Activated T-helper 1 cell treated with anti-CD3 and anti-CD28 coated beads, Interleukin-12 subunit alpha, Interleukin-12 subunit beta, Interleukin-2, Interleukin-4 antibody, amounts not matched to agents 30 ng/mL and 10 ng/mL and 1 ng/mL, durations not matched to agents 14 hours and 24 hours and 36 hours (primary cell): ENCODE results near the gene CDKAL1. TPM values are rescaled to one million over a fixed set of nuclear protein-coding genes. Genes with fewer than 3 reads are reported as not detected.

Experiments
- DNase-seq: peaks from one replicate; pipeline ENCODE4 v3.0.0; 2021; ENCODE audit warnings: low spot score
- H3K27ac Mint-ChIP-seq: one replicate; pipeline ENCODE4 v1.8.0; 2021; ENCODE audit warnings: mild to moderate bottlenecking, mixed read lengths
- H3K27me3 Mint-ChIP-seq: one replicate; pipeline ENCODE4 v1.8.0; 2022; ENCODE audit warnings: mild to moderate bottlenecking, moderate library complexity, mixed read lengths; ENCODE audit not compliant: insufficient read depth
- H3K36me3 Mint-ChIP-seq: one replicate; pipeline ENCODE4 v1.8.0; 2021; ENCODE audit warnings: low read depth, mixed read lengths
- H3K4me1 Mint-ChIP-seq: one replicate; pipeline ENCODE4 v1.8.0; 2021; ENCODE audit warnings: low read depth, mixed read lengths
- H3K4me3 Mint-ChIP-seq: one replicate; pipeline ENCODE4 v1.8.0; 2021; ENCODE audit warnings: mild to moderate bottlenecking, moderate library complexity, mixed read lengths
- H3K9me3 Mint-ChIP-seq: one replicate; pipeline ENCODE4 v1.8.0; 2021; ENCODE audit warnings: mixed read lengths
- intact Hi-C: fragments of 100-400 bp; cut with micrococcal nuclease; formaldehyde crosslinking; loops from one replicate; pipeline ENCODE4 v1.15.1; 2024
- total RNA-seq: library from RNA; stranded (reverse); gene quantifications from 2 replicates; pipeline ENCODE4 v1.2.3, GENCODE V29; 2022

The CDKAL1 gene
- total RNA-seq, 1 donor from 2014 or later, result 32.2 TPM

DNA sequence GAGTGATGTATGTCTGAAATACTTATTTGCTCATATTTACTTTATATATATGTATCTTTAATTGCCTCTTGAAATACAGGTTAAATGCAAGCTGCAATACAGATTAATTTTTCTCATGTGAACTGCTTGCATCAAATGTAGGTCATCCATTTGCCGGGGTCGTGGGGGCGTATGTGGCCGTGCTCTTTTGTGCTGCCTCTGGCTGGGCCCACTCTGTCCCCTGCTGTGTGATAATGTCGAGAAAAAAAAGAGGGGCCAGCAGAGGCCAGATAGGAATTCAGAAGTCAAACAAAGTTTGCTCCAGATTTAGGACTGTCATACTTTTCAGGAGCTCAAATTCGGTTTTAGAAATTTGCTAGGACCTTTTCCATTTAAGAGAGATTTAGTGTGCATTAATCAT is 599.6 kb downstream of the CDKAL1 start:
- intact Hi-C loops, result no loop called here
- no peak overlapping the region for H3K4me3 Mint-ChIP-seq

DNA sequence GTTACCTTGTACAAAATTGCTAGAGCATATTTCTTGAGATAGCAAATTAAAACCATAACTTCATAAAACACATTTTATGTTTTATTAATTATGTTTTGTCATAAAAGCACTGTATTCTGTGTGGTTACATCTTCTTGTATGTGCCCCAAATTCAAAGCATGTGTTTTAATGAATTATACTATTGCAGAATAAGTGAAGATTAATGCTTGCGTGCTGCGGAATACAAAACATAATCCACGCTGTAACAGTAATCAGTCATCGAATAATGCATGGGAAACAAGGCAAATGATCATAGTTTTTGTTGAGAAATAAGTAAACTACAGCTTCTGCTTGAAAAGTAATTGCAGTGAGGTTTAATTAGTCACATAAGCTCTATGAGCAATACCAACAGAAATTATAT is 600.1 kb downstream of the CDKAL1 start:
- Mint-ChIP-seq H3K36me3 (no peaks in the 10 kb centered on the region), H3K9me3 (no peaks in the 10 kb centered on the region), H3K4me1 (no peaks in the 10 kb centered on the region), H3K4me3 (no peak overlapping the region), H3K27me3 (no peaks in the 10 kb centered on the region), H3K27ac (no peak overlapping the region)
- DNase-seq, result no peak
- intact Hi-C loops, result no loop called here

More for the DNA sequence above, 599.6 kb downstream of the CDKAL1 start:
- no peaks in the 10 kb centered on the region for H3K27me3 Mint-ChIP-seq
- no peaks in the 10 kb centered on the region for H3K4me1 Mint-ChIP-seq
- H3K9me3 Mint-ChIP-seq, result no peaks in the 10 kb centered on the region
- no peak for DNase-seq
- H3K27ac Mint-ChIP-seq, result no peak overlapping the region
- no peaks in the 10 kb centered on the region for H3K36me3 Mint-ChIP-seq

DNA sequence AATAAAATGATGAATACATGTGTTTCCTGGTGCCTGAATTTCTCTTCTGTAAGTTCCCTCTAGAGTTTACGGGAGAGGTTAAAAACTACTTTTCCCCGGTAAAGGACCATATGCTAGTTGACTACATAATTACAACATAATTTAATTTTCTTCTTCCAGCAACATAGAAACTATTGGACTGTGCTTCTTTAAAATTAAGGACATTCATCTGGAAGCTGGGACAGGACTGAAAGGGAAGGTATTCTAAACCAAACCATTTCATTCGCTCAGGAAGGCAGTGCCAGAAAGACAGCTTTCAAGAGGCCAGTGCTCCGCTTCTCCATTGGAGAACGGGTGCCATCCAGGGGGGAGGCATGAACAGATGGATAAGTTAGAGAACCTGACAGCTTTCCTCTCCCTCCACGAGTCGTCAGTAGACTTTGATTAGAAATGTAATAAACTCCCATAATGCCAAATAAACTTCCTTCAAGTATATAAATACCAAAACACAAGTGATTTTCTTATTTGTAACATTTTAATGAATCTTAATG is 601.3 kb downstream of the CDKAL1 start:
- no peaks in the 10 kb centered on the region for H3K36me3 Mint-ChIP-seq
- intact Hi-C loops, result no loop called here
- H3K4me3 Mint-ChIP-seq, result no peak overlapping the region
- no peak overlapping the region for H3K27ac Mint-ChIP-seq
- H3K4me1 Mint-ChIP-seq, result no peaks in the 10 kb centered on the region
- no peaks in the 10 kb centered on the region for H3K9me3 Mint-ChIP-seq
- H3K27me3 Mint-ChIP-seq, result no peaks in the 10 kb centered on the region
- DNase-seq, result no peak

DNA sequence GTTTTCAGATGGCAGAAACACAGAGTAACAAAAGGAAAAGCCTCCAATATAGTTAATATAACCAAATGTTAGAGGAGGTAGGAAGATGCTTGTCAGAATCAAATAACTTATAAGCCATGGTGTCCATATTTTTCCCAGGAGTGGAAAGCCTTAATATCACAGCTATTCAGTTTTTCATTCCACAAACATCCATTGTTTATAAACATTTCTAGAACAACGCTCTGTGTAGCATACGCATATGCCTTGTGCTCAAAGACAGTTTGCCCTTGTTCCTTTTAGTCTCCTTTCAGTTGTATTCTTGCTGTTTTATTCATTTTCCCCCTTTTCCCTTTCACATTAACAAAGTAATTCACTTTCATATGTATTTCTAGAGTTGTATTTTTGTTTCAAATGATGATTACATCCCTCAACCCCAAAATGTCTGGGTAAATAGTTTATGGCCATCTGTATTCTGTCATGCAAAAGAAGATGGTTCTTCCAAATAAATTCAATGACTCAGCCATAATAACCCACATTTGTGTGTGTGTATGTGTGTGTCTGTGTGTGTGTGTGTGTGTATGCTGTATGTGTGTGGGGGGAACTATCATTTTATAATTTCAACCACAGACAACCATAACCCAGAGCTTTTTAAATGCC is 603.6 kb downstream of the CDKAL1 start:
- no peak overlapping the region for H3K4me3 Mint-ChIP-seq
- H3K9me3 Mint-ChIP-seq, result no peaks in the 10 kb centered on the region
- no peaks in the 10 kb centered on the region for H3K27me3 Mint-ChIP-seq
- no peak for DNase-seq
- intact Hi-C loops, result no loop called here
- peaks cover 3% of the 10 kb centered on the region for H3K36me3 Mint-ChIP-seq
- H3K27ac Mint-ChIP-seq, result no peak overlapping the region
- H3K4me1 Mint-ChIP-seq, result no peaks in the 10 kb centered on the region

DNA sequence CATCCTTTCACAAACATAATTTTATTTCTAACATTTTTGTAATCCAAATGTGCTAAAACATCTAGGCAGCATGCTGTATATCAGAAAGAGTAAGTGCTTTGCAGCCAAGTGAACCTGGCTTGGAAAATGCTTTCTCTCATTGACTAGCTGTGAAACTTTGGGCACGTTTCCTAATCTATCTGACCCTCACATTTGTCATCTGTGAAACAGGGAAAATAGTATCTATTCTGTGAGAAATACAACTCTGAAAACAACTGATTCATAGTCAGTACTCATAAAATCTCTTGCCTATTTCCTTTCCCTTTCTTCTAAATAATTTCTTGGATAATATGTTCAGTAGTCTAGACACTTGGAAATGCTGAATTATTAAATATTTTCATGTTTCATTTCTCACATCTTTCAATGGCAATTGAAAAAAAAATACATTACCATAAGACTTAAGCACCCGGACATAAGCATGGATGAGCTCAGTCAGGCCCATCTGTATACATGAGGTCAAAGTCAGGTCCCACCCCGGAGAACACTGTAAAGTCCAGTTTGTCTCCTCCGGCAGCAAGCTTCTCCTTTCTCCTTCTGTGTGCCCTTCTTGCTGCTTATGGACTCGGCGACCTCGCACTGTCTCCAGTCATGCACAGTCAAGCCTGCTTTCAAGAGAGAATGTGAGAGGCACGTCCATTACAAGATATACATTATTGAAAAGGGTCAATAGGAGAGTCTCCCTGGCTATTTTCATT is 604.2 kb downstream of the CDKAL1 start:
- no peak for DNase-seq
- Mint-ChIP-seq H3K4me3 (no peak overlapping the region), H3K27me3 (no peaks in the 10 kb centered on the region), H3K4me1 (no peaks in the 10 kb centered on the region), H3K27ac (no peak overlapping the region), H3K9me3 (no peaks in the 10 kb centered on the region), H3K36me3 (peaks cover 3% of the 10 kb centered on the region)
- intact Hi-C loops, result no loop called here

DNA sequence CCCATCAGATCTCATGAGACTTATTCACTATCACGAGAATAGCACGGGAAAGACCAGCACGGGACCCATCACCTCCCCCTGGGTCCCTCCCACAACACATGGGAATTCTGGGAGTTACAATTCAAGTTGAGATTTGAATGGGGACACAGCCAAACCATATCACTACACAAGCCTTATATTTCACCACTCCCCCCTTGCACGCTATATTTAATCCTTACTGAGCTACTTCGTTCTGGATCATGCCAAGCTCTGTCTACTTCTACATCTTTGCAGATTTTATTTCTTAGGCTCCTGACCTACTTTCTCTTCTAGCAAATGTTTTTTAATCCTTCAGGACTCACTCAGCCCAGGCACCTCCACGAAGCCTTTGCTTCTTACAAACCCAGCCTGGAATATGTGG is 606.7 kb downstream of the CDKAL1 start:
- Mint-ChIP-seq H3K27ac (no peak overlapping the region), H3K9me3 (no peaks in the 10 kb centered on the region), H3K4me3 (no peak overlapping the region), H3K36me3 (peaks cover 3% of the 10 kb centered on the region), H3K27me3 (no peaks in the 10 kb centered on the region), H3K4me1 (no peaks in the 10 kb centered on the region)
- intact Hi-C loops, result no loop called here
- DNase-seq, result no peak

DNA sequence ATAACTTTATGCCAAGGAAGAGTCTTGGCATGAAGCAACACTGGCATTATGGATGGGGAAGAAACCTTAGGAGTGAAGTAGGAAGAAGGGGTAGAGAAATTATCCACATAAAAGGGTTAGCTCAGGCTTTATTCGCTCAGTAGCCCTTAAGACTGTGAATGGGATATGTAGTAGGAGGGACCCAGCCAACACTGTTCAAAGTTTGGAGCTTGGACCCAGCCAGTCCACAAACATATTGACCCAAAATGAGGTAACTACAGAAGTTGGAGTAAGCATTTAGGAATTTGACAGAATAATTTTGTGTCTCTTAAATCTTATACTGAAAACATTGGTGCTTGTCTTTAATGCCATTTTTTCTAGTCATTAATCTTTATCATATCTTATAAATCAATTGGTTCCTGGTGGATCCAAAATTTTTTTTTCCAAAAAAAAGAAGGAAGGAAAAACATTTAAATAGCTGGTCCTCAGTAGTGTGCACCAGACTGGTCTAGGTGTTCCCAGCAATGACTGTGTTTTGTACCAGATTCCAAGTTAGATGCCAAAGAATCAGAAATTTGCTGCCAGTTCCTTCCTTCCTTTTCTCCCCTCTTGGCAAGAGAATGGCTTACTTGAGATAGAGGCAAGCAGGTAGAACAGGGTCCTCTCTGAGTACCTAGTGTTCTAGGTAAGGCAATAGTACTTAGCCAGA is 607.5 kb downstream of the CDKAL1 start:
- intact Hi-C loops, result no loop called here
- Mint-ChIP-seq H3K4me1 (no peaks in the 10 kb centered on the region), H3K4me3 (no peak overlapping the region), H3K36me3 (peaks cover 3% of the 10 kb centered on the region), H3K9me3 (no peaks in the 10 kb centered on the region), H3K27ac (no peak overlapping the region), H3K27me3 (no peaks in the 10 kb centered on the region)
- DNase-seq, result no peak

DNA sequence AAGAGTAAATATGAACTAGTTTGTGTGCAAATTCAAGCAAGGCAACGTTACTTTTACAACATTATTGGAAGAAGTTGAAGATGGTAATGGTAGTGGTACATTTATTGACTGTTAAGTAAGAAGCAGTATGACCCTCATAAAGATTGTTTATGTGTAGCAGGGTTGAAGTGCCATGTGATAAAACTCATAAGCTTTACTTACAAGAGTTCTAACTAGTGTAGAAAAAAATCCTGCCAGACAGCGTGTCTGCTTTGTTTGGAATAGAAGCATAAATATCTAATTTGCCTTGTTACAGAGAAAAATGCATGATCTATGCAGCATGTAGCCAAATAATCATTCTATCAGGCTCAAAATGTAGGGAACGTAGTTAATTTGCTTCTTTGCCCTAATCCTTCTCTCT is 608.5 kb downstream of the CDKAL1 start:
- H3K4me3 Mint-ChIP-seq, result no peak overlapping the region
- no peak for DNase-seq
- no peak overlapping the region for H3K27ac Mint-ChIP-seq
- H3K9me3 Mint-ChIP-seq, result no peaks in the 10 kb centered on the region
- no peaks in the 10 kb centered on the region for H3K4me1 Mint-ChIP-seq
- H3K27me3 Mint-ChIP-seq, result no peaks in the 10 kb centered on the region
- peaks cover 3% of the 10 kb centered on the region for H3K36me3 Mint-ChIP-seq
- intact Hi-C loops, result no loop called here

DNA sequence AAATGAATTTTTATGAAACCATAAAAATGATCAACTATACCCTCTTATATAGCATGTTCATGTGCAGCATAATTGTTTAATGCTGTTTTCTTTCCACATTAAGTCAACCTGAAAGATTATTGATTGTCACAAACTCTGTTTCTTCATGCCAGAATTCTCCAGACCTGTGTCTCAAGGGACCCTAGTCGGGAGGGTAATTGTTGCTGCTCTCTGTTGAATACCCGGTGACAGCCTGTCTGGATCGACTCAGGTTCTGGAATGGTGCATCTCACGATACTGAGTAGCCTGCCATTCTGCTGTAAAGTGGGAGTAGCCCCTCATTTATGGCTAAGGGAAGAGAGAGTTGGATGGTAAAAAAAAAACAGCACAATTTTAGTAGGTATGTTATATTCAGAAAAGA is 609.4 kb downstream of the CDKAL1 start:
- Mint-ChIP-seq H3K27me3 (no peaks in the 10 kb centered on the region), H3K4me3 (no peak overlapping the region), H3K4me1 (no peaks in the 10 kb centered on the region), H3K27ac (no peak overlapping the region), H3K9me3 (no peaks in the 10 kb centered on the region), H3K36me3 (peaks cover 3% of the 10 kb centered on the region)
- DNase-seq, result no peak
- intact Hi-C loops, result no loop called here

DNA sequence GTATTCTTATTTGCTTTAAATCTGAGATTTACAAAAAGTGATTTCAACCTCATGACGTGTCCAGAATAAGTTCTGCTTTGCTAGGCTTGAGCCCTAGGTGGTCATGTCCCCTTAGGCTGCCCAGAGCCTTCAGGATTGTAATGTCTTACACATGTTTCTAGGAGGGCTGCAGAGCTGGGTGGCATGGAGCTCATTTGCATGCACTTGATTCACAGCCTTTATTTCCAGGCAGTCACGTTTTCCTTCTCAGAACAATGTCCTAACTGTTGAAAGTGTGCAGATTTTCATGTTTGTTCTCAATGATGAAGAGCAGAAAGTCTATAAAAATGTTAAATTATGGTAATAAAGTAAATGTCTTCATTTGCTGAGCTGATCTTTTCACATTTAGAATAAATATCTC is 610.7 kb downstream of the CDKAL1 start:
- Mint-ChIP-seq H3K27me3 (no peaks in the 10 kb centered on the region), H3K36me3 (peaks cover 3% of the 10 kb centered on the region), H3K27ac (no peak overlapping the region), H3K9me3 (no peaks in the 10 kb centered on the region), H3K4me1 (no peaks in the 10 kb centered on the region), H3K4me3 (no peak overlapping the region)
- no peak for DNase-seq
- intact Hi-C loops, result no loop called here

DNA sequence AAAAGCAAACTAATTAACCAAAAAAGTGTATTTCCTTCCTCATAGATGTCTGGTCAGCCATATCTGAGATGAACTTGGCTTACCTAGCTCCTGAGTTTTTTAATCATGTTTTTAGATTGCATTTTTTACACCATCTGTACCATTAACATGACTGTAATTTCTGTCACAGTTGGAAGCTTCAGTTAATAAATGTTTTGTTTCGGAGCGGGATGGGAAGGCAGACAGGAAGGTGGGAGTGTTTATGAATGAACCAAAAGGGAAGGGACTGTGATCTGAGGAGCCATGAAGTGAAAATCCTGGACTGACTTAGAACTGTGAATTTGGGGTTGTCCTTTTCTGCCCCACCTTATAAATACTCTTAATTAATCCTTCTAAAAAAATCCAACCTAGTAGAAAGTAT is 613.7 kb downstream of the CDKAL1 start:
- intact Hi-C loops, result no loop called here
- no peak for DNase-seq
- no peaks in the 10 kb centered on the region for H3K9me3 Mint-ChIP-seq
- no peak overlapping the region for H3K27ac Mint-ChIP-seq
- no peaks in the 10 kb centered on the region for H3K36me3 Mint-ChIP-seq
- no peaks in the 10 kb centered on the region for H3K27me3 Mint-ChIP-seq
- no peaks in the 10 kb centered on the region for H3K4me1 Mint-ChIP-seq
- no peak overlapping the region for H3K4me3 Mint-ChIP-seq

DNA sequence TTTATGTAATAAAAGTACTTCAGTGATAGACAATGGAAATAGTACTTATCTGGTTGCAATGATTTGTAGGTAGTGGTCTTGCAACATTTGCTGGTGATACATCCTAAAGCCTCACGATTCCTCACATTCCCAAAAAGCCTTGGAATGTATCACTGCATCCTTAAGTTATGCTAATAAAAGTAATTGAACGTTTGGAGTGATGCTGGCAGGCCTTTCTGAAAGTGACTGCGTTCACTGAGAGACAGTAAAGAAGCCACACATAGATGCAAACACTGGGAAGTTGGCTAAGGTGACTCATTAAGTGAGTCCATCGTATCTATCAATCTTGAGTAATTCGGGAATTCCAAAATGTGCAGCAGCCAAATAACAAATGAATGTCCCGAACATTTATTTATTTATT is 615.2 kb downstream of the CDKAL1 start:
- intact Hi-C loops, result no loop called here
- Mint-ChIP-seq H3K27ac (no peak overlapping the region), H3K4me3 (no peak overlapping the region), H3K9me3 (no peaks in the 10 kb centered on the region), H3K36me3 (no peaks in the 10 kb centered on the region), H3K27me3 (no peaks in the 10 kb centered on the region), H3K4me1 (no peaks in the 10 kb centered on the region)
- no peak for DNase-seq

DNA sequence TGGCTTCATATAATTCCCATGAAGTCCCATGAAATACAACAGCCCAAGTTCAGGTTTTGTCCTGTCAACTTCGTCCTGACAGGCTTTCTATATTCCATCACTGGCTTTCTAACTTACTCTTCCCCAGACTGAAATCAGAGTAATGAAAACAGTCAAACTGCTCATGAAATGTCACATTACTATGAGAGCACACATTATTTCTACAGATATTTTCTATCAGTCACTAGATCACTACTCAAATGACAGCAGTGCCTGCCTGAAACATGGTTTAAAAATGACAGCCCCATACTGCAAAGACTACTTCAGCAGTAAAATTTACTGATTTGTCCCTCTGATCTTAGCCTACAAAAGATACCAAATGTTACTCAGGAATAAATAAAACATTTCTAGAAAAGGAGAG is 616.4 kb downstream of the CDKAL1 start:
- H3K36me3 Mint-ChIP-seq, result no peaks in the 10 kb centered on the region
- H3K4me1 Mint-ChIP-seq, result no peaks in the 10 kb centered on the region
- intact Hi-C loops, result no loop called here
- H3K9me3 Mint-ChIP-seq, result no peaks in the 10 kb centered on the region
- no peak overlapping the region for H3K4me3 Mint-ChIP-seq
- no peak overlapping the region for H3K27ac Mint-ChIP-seq
- DNase-seq, result no peak
- H3K27me3 Mint-ChIP-seq, result no peaks in the 10 kb centered on the region
